Esophagus mucosa (tissue), 1 donor: ENCODE measurements around the gene ZC3H10. TPM values are rescaled to one million over a fixed set of nuclear protein-coding genes. Genes with fewer than 3 reads are reported as not detected.
A peak's percentile ranks its signal among the peaks of the same experiment; 100 is the strongest.
"Not testable (repeated sequence)": the region's sequence is repeated elsewhere in the genome, so short reads cannot be mapped to it uniquely, and the experiment has no call there.

Experiments
- ATAC-seq: fragments of 200-7000 bp; cut with Tn5 transposase; one replicate; pipeline ENCODE4 v1.9.1; 2020
- total RNA-seq: library from RNA; stranded (reverse); gene quantifications from one replicate; pipeline ENCODE4 v1.2.4, GENCODE V29; 2023
- donor health status: DM: yes; HTN: yes; CAD: no.

Gene ZC3H10
- total RNA-seq, 1 donor from 2014 or later, result 1.8 TPM

GRCh38 chr12:56154818-56155217 is 36.8 kb downstream of the ZC3H10 start:
- ATAC-seq, result no peak

- ATAC-seq, result no peak
Observed at GRCh38 chr12:56155256-56155845, 37.3 kb downstream of the ZC3H10 start.

GRCh38 chr12:56156464-56157200 is 38.6 kb downstream of the ZC3H10 start:
- ATAC-seq, result not testable (repeated sequence)

DNA sequence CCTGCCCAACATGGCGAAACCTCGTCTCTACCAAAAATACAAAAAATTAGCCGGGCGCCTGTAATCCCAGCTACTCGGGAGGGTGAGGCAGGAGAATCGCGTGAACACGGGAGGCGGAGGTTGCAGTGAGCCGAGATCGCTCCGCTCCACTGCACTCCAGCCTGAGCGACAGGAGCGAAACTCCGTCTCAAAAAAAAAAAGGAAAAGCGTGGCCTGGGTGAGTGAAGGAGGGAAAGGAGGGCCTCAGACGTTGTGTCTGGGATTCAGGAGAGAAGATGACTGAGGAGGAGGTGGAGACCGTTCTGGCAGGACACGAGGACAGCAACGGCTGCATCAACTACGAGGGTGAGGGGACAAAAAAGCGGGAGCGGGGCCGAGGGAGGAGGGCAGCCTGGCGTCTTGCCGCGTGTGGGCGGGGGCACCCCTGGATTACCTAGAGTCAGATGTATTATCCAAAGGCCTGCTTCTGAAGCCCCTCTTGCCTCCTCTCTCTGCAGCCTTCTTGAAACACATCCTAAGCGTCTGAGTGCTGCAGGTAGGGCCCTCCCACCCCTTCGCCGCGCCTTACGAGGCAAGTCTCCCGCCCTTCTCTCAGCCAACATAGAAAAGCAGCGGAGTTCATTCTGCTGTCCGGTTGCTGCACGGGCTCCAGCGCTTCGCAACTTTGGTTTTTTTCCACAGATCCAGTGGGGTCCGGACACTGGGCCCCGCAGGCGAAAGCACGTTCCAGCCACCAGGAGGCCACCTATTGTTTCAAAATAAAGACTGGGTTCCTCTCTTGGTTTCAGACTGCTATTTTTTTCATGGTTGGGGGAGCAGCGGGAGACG is 39.3 kb downstream of the ZC3H10 start:
- ATAC-seq, result peak; percentile 31

DNA sequence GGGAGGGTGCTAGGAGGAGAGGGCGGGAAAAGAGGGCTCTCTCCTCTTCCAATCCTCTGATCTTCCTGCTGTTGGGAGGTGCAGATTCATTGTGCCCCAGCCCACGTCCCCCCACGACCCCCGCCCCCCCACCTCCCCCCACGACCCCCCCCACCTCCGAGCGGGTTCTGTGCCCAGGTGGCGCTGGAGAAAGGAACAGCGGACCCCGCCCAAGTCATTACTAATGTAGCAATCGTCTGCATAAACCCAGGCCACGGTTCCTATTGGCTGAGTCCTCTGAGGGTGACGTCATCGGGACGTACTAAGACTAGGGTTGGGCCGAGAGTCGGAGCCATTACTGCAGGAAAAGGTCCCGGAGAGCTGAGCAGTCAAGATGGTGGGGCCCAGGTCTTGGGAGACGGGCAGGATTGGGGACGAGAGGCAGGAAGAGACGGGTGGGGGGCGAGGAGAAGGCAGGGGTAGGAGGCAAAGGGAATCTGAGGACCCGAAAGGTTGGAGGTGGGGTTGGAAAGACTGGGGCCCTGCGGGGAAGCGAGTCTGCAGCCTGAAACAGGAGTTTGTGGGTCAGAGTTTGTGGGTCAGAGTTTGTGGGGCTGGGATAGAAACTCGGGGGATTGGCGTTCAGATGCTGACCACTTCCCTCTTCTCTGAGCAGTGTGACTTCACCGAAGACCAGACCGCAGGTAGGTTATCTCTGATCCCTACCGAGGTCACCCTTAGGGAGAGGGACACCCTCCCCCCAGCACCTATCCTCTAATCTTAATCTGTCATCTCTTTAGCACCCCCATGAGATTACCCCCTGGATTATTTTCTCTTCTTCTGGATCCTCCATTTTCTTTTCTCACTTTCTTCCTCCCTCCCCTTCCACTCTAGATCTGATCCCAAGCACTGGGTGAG is 40.2 kb downstream of the ZC3H10 start, which contains the start of gene MYL6:
Gene MYL6 (plus strand): TSS at position 331 of the 897 bp plus-strand sequence. CDS start 43 bp downstream, at position 374.
- peak; percentile 85 for ATAC-seq

DNA sequence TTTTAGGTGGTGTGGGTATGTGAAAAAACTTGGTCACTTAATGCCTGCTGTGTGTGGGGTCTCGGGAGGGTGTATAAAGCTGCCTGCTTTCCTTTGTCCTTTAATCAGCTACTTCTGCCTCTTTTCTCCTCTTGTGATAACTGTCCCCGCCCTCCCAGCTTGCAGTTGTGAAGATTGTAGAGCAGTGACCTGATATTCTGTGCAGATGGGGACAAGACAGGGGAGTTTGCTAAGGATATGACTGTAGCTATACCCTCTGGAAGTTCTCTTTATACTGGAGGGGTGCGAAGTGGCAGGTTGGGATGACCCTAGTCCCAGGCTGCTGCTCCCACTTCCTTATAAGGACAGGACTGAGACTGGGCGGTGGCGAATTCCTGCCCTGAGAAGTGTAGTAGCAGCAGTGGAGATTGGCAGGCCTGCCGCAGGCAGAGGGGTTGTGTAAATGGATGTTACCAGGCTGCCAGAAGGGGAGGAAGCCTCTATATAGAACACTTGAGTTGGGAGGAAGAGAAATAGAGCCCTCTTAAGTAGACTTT is 40.9 kb downstream of the ZC3H10 start:
- peak; percentile 72 for ATAC-seq

- ATAC-seq, result no peak
Observed at GRCh38 chr12:56159482-56160192, 41.6 kb downstream of the ZC3H10 start.

- ATAC-seq, result peak; percentile 22
Observed at GRCh38 chr12:56160193-56160763, 42.2 kb downstream of the ZC3H10 start.

GRCh38 chr12:56160894-56161689 is 43.0 kb downstream of the ZC3H10 start:
- no peak for ATAC-seq

DNA sequence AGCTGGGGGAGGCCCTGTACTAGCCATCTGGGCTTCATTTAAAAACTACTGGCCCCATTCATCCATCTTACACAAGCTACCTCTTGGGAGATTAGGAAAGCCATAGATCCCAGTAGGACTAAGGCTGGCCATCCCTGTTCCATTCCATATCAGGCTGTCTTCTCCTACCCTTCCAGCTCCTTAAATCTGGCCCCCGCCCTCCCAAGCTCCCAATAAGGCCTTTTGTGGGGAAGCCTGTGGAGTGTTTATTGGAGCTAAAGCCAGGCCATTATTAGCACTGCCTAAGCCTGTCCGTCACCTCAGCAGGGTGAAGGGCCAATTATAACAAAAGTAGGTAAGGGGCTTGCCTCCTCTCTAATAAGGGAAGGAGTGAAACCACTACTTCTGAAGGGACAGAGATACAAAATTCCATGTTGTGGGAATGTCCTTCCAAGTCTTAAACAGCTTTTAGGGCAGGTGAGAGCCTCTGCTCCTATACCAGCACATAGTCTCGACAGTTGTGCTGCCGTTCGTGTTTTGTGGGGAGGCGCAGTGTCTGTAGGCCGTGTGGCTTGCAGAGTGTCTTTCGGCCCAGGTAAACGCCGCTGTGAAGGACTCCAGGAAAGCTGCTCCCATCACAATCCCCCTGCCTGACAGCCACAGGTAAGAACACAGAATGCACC is 43.8 kb downstream of the ZC3H10 start:
- ATAC-seq, result no peak

DNA sequence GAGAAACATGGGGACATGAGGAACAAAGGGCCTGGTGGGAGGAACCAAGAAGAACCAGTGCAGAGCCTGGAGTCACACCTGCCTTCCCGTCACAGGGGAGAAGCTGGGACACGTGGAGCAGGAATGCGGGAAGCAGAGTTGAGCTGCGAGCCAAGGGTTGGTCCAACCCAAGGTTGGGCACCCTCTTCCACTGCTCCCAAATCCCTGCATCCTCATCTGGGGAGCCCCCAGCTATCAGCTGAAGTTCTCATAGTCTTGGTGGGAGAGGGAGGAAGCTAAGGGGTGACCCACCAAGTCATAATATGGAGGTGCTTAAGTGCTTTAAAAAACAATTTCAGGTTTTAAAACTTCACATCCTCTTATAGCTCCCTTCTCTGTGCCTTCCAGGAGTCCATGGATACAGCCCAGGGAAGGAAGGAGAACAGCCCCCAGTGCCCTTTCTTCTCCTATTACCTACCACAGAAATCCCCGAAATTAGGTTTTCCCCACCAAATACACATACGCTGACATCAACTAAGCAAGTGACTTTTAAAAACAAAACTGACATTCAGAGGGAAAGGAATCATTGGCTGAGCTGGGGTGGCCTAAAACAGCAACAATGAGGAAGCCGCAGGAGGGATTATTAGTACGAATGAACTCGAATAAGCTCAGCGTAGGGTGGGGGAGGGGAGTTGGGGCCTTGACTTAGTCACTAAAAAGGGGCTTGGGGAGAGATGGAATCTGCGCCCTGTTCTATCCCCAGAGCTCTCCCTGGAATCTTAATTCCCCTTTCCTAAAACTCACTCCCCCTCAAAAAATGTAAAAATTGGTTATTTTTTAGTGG is 44.6 kb downstream of the ZC3H10 start:
- no peak for ATAC-seq

DNA sequence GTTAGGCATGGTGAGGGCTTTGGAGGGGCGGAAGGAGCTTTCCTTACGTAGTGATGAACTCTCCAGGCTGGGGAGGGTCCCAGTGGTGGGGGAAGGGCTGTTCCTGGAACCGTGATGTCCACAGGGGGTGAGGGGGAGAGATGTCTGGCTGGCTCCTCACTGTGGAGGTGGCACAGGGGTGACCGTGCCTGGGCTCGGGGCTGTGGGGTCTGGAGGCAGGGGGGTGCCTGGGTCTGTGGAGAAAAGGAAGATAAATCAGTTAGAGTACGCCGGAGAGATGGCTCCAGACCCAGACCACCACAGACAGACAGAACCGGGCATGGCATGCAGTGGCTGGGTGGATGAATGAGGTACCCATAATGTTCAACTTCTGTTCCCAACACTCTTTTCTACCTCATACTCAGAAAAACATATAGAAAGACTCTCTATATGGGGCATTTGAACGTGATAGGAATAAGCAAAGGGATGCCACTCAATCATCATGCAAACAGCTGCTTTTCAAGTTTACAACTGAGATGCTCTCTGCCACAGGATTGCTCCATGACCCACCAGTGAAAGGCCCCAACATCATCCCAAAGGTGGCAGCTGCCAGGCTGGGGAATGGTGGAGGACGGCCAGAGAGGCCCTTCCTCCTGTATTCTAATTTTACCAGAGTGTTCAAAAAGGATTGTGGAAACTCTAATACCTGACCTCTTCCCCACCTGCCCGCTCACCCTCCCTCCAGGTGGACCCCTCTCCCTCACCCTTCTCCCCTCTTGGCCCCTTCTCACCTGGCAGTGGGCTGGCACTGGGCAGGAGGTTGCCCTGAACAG is 45.7 kb downstream of the ZC3H10 start:
- ATAC-seq, result peak; percentile 0

DNA sequence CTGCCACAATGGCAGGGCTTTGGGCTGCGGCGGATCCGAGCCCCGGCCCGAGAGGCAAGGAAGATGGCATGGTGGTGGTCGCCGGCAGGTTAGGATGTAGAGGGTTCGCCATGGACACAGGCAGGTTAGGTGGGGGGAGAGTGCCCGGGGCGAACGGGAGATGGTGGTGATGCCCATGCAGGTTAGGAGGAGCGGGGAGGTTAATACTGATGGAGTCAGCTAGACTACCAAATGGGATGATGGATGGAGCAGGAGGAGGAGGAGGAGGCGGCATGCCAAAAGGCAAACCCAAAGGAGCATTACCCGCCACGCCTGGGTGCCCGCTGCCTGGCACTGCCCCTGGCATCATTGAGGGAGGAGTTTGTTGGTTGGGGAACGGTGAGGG is 46.3 kb downstream of the ZC3H10 start:
- ATAC-seq, result peak; percentile 1

DNA sequence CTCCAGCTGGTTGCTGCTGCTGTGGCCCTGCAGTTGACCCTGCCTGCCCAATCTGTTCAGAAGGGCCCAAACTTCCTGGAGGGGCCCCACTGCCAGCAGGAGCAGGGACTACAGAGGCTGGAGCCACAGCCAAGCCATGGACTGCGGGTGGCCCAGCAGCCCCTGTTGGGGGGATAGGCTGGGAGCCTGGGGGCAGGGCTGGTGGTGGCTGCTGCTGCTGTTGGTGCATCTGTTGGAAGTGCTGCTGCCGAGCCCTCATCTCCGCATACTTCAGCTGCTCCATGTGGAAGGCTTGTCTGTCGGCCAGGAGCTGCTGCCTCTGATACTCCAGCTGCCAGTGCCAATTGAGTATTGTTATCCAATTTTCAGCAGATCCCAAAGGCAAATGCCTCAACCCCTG is 47.3 kb downstream of the ZC3H10 start:
- no peak for ATAC-seq

DNA sequence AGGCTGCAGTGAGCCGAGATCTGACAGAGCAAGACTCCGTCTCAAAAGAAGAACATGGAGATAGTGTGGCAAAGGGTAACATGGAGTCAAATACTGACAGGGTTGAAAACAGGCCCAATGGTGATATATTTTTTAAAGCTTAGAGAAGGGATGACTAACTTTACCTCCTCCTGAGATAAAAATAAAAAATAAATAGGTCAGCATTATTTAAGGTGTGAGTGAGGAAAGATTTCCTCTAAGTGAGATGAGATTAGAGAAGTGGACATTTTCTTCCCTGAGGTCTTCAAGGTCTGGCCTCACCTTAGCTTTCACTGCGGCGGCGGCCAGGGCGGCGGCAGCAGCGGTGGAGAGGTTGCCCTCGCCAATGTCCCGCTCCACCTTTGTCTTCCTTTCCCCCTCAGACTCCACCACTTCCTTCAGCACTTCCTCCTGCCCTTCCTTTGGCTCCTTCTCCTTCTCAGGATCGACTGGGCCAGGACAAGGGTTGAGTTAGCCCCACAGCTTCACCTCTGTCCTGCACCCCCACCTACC is 51.2 kb downstream of the ZC3H10 start:
- ATAC-seq, result no peak

DNA sequence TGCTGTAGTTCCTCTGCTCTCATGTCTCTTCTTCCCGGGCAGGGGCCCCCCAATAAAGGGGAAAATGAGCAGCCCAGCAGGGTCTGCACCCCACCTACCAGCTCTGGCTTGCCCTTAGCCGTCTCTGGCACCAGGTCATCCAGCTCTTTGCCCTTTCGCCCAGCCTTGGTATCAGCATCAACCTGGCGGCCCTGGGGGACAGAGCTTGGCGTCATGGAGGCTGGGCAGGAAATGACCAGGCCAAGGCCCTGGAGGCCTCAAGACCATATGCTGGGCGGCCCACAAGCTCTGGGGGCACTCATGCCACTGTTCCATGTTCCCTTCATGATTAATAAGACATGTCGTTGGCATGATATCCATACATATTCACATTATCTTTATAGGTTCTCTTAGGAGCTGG is 54.8 kb downstream of the ZC3H10 start:
- no peak for ATAC-seq
